GM12891 (cell line): ENCODE measurements around the gene ARHGAP15.

Experiments
- POLR2A ChIP-seq: IDR thresholded peaks from 2 replicates; pipeline ENCODE4 v1.6.1; 2011; ENCODE audit warnings: low read depth, low read length, control low read depth
- POLR2AphosphoS5 ChIP-seq: IDR thresholded peaks from 2 replicates; pipeline ENCODE4 v1.6.1; 2011; ENCODE audit warnings: low read depth, low read length, control low read depth
- TAF1 ChIP-seq: IDR thresholded peaks from 2 replicates; pipeline ENCODE4 v1.6.1; 2011; ENCODE audit warnings: low read depth, low read length, control low read depth

GRCh38 chr2:143336719-143337210 lies 207.5 kb downstream of the ARHGAP15 start:
- TF ChIP-seq POLR2A, result no peak
- no peak for TF ChIP-seq POLR2AphosphoS5
- TF ChIP-seq TAF1, result no peak
